ENCODE data around the gene SFMBT1.

The SFMBT1 gene

GRCh38 chr3:53083949-53084309, 38.1 kb upstream of the SFMBT1 start:
- no peak overlapping the region for H3K4me3 ChIP-seq (ENCODE audit: low read depth, low read length)
- TF ChIP-seq, protein P1, sequence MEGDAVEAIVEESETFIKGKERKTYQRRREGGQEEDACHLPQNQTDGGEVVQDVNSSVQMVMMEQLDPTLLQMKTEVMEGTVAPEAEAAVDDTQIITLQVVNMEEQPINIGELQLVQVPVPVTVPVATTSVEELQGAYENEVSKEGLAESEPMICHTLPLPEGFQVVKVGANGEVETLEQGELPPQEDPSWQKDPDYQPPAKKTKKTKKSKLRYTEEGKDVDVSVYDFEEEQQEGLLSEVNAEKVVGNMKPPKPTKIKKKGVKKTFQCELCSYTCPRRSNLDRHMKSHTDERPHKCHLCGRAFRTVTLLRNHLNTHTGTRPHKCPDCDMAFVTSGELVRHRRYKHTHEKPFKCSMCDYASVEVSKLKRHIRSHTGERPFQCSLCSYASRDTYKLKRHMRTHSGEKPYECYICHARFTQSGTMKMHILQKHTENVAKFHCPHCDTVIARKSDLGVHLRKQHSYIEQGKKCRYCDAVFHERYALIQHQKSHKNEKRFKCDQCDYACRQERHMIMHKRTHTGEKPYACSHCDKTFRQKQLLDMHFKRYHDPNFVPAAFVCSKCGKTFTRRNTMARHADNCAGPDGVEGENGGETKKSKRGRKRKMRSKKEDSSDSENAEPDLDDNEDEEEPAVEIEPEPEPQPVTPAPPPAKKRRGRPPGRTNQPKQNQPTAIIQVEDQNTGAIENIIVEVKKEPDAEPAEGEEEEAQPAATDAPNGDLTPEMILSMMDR (IDR thresholded peaks at IDR 0.05; ENCODE audit: low read depth, low read length), result no peak

GRCh38 chr3:53083521-53083920, 37.6 kb upstream of the SFMBT1 start:
- TF ChIP-seq, protein P1 (IDR thresholded peaks at IDR 0.05; ENCODE audit: low read depth, low read length), result no peak
- H3K4me3 ChIP-seq (ENCODE audit: low read depth, low read length), result no peak overlapping the region

GRCh38 chr3:53082736-53083135, 36.9 kb upstream of the SFMBT1 start:
- TF ChIP-seq, protein P1 (IDR thresholded peaks at IDR 0.05; ENCODE audit: low read depth, low read length), result no peak
- H3K4me3 ChIP-seq (ENCODE audit: low read depth, low read length), result no peak overlapping the region

- TF ChIP-seq, protein P1 (IDR thresholded peaks at IDR 0.05; ENCODE audit: low read depth, low read length), result no peak
- no peak overlapping the region for H3K4me3 ChIP-seq (ENCODE audit: low read depth, low read length)
Observed at GRCh38 chr3:53081318-53081717, 35.4 kb upstream of the SFMBT1 start.

DNA sequence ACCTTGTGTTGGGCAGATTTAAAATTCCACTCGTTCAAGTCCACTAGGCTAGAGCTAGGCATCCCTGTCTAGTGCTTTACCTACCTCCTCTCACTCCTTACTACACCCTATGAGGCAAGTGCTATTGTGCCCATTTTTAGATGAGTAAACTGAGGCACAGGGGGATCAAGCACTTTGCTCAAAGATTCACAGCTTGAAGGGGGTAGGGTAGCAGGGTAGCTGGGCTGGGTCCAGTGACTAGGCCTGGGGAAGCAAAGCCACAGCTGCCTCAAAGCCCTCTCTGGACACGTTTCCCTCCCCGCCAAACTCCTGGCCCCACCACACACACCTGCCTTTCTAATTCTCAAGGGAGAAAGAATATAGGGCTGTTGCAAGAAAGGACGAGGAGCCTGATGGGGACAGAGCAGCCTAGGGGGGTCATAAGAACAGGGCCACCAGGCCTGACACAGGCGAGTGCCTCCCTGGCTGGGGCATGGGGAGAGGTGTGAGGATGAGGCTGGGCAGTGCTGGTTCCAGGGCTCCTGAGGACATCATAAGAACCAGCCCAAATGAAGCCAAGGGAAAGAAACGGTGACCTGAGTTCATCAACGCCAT, 34.8 kb upstream of the SFMBT1 start:
- H3K4me3 ChIP-seq (ENCODE audit: low read depth, low read length), result no peak overlapping the region
- TF ChIP-seq, protein P1 (IDR thresholded peaks at IDR 0.05; ENCODE audit: low read depth, low read length), result no peak

- TF ChIP-seq, protein P1 (IDR thresholded peaks at IDR 0.05; ENCODE audit: low read depth, low read length), result no peak
- no peak overlapping the region for H3K4me3 ChIP-seq (ENCODE audit: low read depth, low read length)
Observed at GRCh38 chr3:53079791-53080555, 34.1 kb upstream of the SFMBT1 start.

DNA sequence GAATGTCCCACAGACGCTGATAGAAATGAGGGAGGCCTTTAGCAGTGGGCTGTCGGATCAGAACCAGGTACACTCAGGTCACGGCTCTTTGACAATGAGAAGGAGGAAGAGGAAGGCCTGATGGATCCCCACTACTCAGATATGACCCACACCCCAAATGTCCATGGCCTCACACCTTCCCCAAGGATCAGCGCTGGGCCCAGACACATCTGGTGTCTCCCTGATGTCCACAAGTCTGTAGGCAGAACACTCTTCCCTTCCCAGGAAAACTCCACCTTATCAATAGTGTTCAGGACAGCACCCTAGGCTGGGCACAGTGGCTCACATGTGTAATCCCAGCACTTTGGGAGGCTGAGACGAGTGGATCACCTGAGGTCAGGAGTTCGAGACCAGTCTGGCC, 33.3 kb upstream of the SFMBT1 start:
- TF ChIP-seq, protein P1 (IDR thresholded peaks at IDR 0.05; ENCODE audit: low read depth, low read length), result no peak
- no peak overlapping the region for H3K4me3 ChIP-seq (ENCODE audit: low read depth, low read length)

All from WI38 (cell line).